C1 segment of cervical spinal cord (tissue), 14 donors: ENCODE data around the gene ANGPT4.
"Not testable (repeated sequence)": the region's sequence is repeated elsewhere in the genome, so short reads cannot be mapped to it uniquely, and the experiment has no call there.

ENCODE experiments used
- DNase-seq, 14 donors: peaks; one replicate each; lab custom pipeline; 2025; lab: John Stamatoyannopoulos, UW

The ANGPT4 gene

GRCh38 chr20:845226-845868 is 70.8 kb downstream of the ANGPT4 start:
- DNase-seq, result no peak

GRCh38 chr20:844473-845225 is 71.5 kb downstream of the ANGPT4 start:
- peak in 11 of 14 donors; percentile 6 to 88 (median 59) for DNase-seq

- no peak for DNase-seq
Measured at GRCh38 chr20:843912-844311, 72.2 kb downstream of the ANGPT4 start.

- no peak for DNase-seq
Measured at GRCh38 chr20:842547-842940, 73.6 kb downstream of the ANGPT4 start.

GRCh38 chr20:841568-842546 is 74.3 kb downstream of the ANGPT4 start:
- no peak for DNase-seq

- no peak for DNase-seq
Measured at GRCh38 chr20:840858-841567, 75.1 kb downstream of the ANGPT4 start.

GRCh38 chr20:840503-840857 is 75.7 kb downstream of the ANGPT4 start:
- DNase-seq, result no peak

GRCh38 chr20:839626-840025 is 76.5 kb downstream of the ANGPT4 start:
- DNase-seq, result no peak

GRCh38 chr20:839015-839414 is 77.1 kb downstream of the ANGPT4 start:
- DNase-seq, result no peak

- DNase-seq, result no peak
Measured at GRCh38 chr20:836190-836589, 79.9 kb downstream of the ANGPT4 start.

- peak in 1 of 14 donors; percentile 13 for DNase-seq
Measured at GRCh38 chr20:835608-836045, 80.5 kb downstream of the ANGPT4 start.

GRCh38 chr20:834151-834746 is 81.9 kb downstream of the ANGPT4 start:
- DNase-seq, result peak in 1 of 14 donors; percentile 30

- peak; percentile 19 to 90 (median 76) for DNase-seq
Measured at GRCh38 chr20:833450-834150, 82.5 kb downstream of the ANGPT4 start, which contains the start of gene FAM110A. Gene FAM110A, plus strand, starts transcription at chr20:833715. Its CDS starts 11,090 bp downstream, at chr20:844805.

- no peak for DNase-seq
Measured at GRCh38 chr20:833121-833449, 83.0 kb downstream of the ANGPT4 start.

GRCh38 chr20:831956-832355 is 84.2 kb downstream of the ANGPT4 start:
- DNase-seq, result no peak

- DNase-seq, result no peak
Measured at GRCh38 chr20:831251-831650, 84.9 kb downstream of the ANGPT4 start.

- no peak for DNase-seq
Measured at GRCh38 chr20:830011-830521, 86.1 kb downstream of the ANGPT4 start.

- no peak for DNase-seq
Measured at GRCh38 chr20:829551-829950, 86.6 kb downstream of the ANGPT4 start.

- DNase-seq, result no peak
Measured at GRCh38 chr20:828987-829386, 87.1 kb downstream of the ANGPT4 start.

- not testable (repeated sequence) for DNase-seq
Measured at GRCh38 chr20:827981-828380, 88.2 kb downstream of the ANGPT4 start.
